Right lobe of liver (tissue), 6 donors: ENCODE measurements around the gene TSPAN18. TPM values are rescaled to one million over a fixed set of nuclear protein-coding genes. Genes with fewer than 3 reads are reported as not detected.
"Not testable (repeated sequence)": the region's sequence is repeated elsewhere in the genome, so short reads cannot be mapped to it uniquely, and the experiment has no call there.

Experiments used
- ATAC-seq, 4 donors: fragments of 200-7000 bp; cut with Tn5 transposase; one replicate each; pipeline ENCODE4 v1.9.1; 2020; ENCODE audit warnings: mild to moderate bottlenecking in 4 of 4, moderate library complexity in 4 of 4
- DNase-seq, 3 donors: peaks; one replicate each; pipeline ENCODE4 v3.0.0-alpha.2; 2020
- H3K27ac ChIP-seq, 3 donors: fragments of 200-600 bp; one replicate each; pipeline ENCODE4 v1.8.0; 2022
- H3K27me3 ChIP-seq, 2 donors: fragments of 200-600 bp; one replicate each; pipeline ENCODE4 v1.8.0; 2022
- H3K36me3 ChIP-seq, 4 donors: fragments of 200-600 bp; sonication (generic) in 1 of 4; one replicate each; pipeline versions ENCODE4 v1.5.1 to v1.8.0; 2017 to 2022; ENCODE audit warnings: control low read depth in 1 of 4
- H3K4me1 ChIP-seq, 4 donors: fragments of 200-600 bp; sonication (generic) in 1 of 4; one replicate each; pipeline versions ENCODE4 v1.5.1 to v1.8.0; 2017 to 2022; ENCODE audit warnings: control low read depth in 1 of 4
- H3K4me3 ChIP-seq, 3 donors: fragments of 200-600 bp; one replicate each; pipeline ENCODE4 v1.8.0; 2022
- H3K9me3 ChIP-seq, 4 donors: fragments of 200-600 bp; sonication (generic) in 1 of 4; one replicate each; pipeline versions ENCODE4 v1.5.1 to v1.8.0; 2017 to 2022; ENCODE audit warnings: control low read depth in 1 of 4
- POLR2A ChIP-seq: fragments of 450-650 bp; IDR thresholded peaks from one replicate; pipeline ENCODE4 v1.6.1; 2017; ENCODE audit warnings: antibody characterized with exemption, mild to moderate bottlenecking
- WGBS: methylation state at CpG from one replicate; pipeline ENCODE4 v1.1.6; 2018; ENCODE audit warnings: low coverage, low lambda C conversion rate; ENCODE audit not compliant: insufficient coverage; ENCODE audit errors: missing lambda C conversion rate; 5-methylcytosine and 5-hydroxymethylcytosine counted together
- intact Hi-C, 2 donors: fragments of 100-400 bp; cut with DNase I; formaldehyde crosslinking; loops; one replicate each; pipeline versions ENCODE4 v1.11.2 to v1.14.1; 2022
- total RNA-seq, 6 experiments: library from RNA; depleted of rRNA in 2 of 6; stranded (reverse); fragments of >200 nt in 2 of 6; fragmentation: NEBNext Ultra II Directional in 3 of 6; extraction: Animal tissue kit (Norgen Biotek cat#: 25700) in 3 of 6; gene quantifications; one replicate each; pipeline versions ENCODE4 v1.1.0 to v1.2.4, GENCODE V29; 2016 to 2023
- TF ChIP-seq, protein P1 (sequence below), 4 donors: fragments of 200-600 bp in 3 of 4; fragments of 450-650 bp in 1 of 4; IDR thresholded peaks; one replicate each; pipeline versions ENCODE4 v1.5.1 to v1.8.0; 2016 to 2022; ENCODE audit warnings: antibody characterized with exemption in 4 of 4, mild to moderate bottlenecking in 2 of 4
- donor health status: DM: no; HTN: yes; CAD: no.
- donor health status: DM: no; HTN: no; CAD: no.
- donor health status: DM: no; HTN: no; CAD: no.
- donor health status: DM: no; HTN: yes; CAD: no.
- donor health status: DM: no; HTN: yes; CAD: no.

Gene TSPAN18
- total RNA-seq, 6 experiments from 2014 or later, result 3.4 to 10.6 (median 5.3) TPM

DNA sequence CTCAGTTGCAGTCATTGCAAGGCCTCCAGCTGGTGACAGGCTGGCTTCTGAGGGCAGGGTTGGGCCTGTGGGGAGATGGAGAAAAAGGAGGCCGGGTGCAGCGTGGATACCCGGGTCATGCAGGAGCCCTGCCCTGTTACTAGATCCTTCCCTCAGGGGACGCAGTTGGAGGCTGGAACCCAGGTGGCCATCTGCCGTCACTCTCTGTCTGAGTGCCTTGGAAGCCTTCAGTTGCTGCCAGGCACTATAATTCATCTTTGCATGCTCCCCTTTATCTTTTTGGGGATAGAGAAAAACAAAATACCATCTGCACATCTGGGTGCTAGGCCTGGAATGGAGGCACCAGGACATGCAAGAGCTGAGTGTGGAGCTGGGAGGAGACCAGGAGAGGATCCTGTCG lies 141.3 kb downstream of the TSPAN18 start:
- ATAC-seq, result no peak
- WGBS, result no CpG with 5 or more reads among the region's 6 CpGs
- no peak for DNase-seq
- peaks cover 0 to 3% (median 0%) of the 10 kb centered on the region in 4 donors for H3K4me1 ChIP-seq
- no peaks in the 10 kb centered on the region for H3K36me3 ChIP-seq
- no peak overlapping the region for H3K27ac ChIP-seq
- no peaks in the 10 kb centered on the region for H3K9me3 ChIP-seq
- TF ChIP-seq POLR2A, result no peak
- TF ChIP-seq, protein P1, sequence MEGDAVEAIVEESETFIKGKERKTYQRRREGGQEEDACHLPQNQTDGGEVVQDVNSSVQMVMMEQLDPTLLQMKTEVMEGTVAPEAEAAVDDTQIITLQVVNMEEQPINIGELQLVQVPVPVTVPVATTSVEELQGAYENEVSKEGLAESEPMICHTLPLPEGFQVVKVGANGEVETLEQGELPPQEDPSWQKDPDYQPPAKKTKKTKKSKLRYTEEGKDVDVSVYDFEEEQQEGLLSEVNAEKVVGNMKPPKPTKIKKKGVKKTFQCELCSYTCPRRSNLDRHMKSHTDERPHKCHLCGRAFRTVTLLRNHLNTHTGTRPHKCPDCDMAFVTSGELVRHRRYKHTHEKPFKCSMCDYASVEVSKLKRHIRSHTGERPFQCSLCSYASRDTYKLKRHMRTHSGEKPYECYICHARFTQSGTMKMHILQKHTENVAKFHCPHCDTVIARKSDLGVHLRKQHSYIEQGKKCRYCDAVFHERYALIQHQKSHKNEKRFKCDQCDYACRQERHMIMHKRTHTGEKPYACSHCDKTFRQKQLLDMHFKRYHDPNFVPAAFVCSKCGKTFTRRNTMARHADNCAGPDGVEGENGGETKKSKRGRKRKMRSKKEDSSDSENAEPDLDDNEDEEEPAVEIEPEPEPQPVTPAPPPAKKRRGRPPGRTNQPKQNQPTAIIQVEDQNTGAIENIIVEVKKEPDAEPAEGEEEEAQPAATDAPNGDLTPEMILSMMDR (IDR thresholded peaks at IDR 0.05), result no peak
- no peaks in the 10 kb centered on the region for H3K27me3 ChIP-seq
- intact Hi-C loops, result no loop called here
- no peak overlapping the region for H3K4me3 ChIP-seq

DNA sequence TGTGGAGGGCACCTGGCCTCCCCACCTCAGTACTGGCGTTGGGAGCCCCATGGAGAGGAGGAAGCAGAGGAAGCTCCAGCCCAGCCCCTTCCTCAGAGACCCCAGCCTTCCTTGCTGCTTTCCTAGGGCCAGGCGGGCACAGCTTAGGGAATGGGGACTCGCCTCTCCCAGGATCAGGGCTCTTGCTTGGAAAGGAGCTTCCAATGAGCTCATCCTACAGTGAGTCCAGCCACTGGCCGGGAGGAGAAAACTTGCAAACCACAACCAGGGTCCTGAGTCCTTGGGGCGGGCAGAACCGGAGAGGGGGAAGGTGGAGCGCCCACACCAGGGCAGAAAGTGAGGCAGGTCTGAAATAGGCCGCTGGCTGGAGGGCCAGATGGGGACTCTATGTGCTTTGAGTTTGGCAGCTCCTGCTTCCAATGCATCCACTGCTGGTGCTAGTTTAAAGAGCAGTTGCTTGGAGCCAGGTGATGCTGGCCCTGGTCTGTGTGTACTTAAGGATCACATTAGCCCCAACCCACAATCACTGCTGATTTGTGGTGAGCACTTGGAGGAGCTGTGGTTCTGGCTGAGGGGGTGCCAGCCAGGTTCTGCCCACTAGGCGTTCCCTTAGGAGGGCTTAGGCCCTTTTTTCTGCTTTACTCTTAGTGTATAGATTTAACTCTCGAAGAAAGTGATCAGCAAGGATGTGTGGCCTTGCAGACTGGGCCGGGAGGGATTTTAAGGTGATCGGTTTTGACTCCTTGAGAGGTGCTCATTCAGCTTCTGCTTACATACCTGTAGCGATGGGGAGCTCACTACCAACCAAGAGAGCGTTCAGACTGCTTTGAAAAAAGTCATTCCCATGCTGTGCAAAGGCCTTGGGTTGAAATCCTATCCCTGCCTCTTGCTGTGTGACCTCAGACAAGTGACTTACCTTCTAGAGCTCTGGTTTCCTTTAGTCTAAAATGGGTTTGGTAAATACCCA lies 142.0 kb downstream of the TSPAN18 start:
- TF ChIP-seq, protein P1 (IDR thresholded peaks at IDR 0.05), result no peak
- TF ChIP-seq POLR2A, result no peak
- 91% methylated on average over 6 of the region's 14 CpGs for WGBS
- Histone ChIP-seq H3K36me3 (no peaks in the 10 kb centered on the region), H3K27ac (no peak overlapping the region), H3K4me3 (no peak overlapping the region), H3K4me1 (peaks cover 0 to 3% (median 0%) of the 10 kb centered on the region in 4 donors), H3K9me3 (no peaks in the 10 kb centered on the region), H3K27me3 (no peaks in the 10 kb centered on the region)
- DNase-seq, result no peak
- intact Hi-C loops, result no loop called here
- ATAC-seq, result no peak

DNA sequence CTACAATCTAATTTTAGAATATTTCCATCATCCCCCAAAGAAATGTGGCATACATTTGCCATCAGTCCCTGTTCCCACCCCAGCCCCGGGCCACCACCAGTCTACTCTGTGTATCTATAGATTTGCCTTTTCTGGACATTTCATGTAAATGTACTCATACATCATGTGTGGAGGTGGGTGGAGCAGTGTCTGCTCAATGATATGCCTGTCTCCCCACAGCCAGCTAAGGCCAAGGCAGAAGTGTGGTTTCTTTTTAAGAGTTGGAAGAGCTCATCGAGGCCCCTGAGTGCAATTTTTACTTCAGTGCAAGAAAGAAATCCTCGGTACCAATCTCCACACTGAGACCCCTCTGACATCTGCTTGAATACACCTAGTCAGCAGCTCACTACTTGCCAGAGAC lies 143.4 kb downstream of the TSPAN18 start:
- H3K36me3 ChIP-seq, result no peaks in the 10 kb centered on the region
- intact Hi-C loops, result no loop called here
- TF ChIP-seq POLR2A, result no peak
- TF ChIP-seq, protein P1 (IDR thresholded peaks at IDR 0.05), result no peak
- no peaks in the 10 kb centered on the region for H3K9me3 ChIP-seq
- no peak overlapping the region for H3K4me3 ChIP-seq
- ATAC-seq, result no peak
- WGBS, result 80% methylated on average over 2 of the region's 3 CpGs
- H3K27me3 ChIP-seq, result no peaks in the 10 kb centered on the region
- no peak overlapping the region for H3K27ac ChIP-seq
- H3K4me1 ChIP-seq, result peaks cover 0 to 3% (median 0%) of the 10 kb centered on the region in 4 donors
- no peak for DNase-seq

GRCh38 chr11:44870615-44871176 lies 143.9 kb downstream of the TSPAN18 start:
- Histone ChIP-seq H3K4me3 (no peak overlapping the region), H3K27ac (no peak overlapping the region), H3K36me3 (no peaks in the 10 kb centered on the region), H3K9me3 (no peaks in the 10 kb centered on the region), H3K4me1 (peaks cover 0 to 2% (median 0%) of the 10 kb centered on the region in 4 donors), H3K27me3 (no peaks in the 10 kb centered on the region)
- ATAC-seq (no peak), DNase-seq (no peak)
- 65% methylated on average over 2 of the region's 2 CpGs for whole genome bisulfite sequencing
- intact Hi-C loops, result no loop called here
- no peak for TF ChIP-seq POLR2A
- TF ChIP-seq, protein P1 (IDR thresholded peaks at IDR 0.05), result no peak

GRCh38 chr11:44871682-44872081 lies 144.9 kb downstream of the TSPAN18 start:
- H3K27ac ChIP-seq, H3K27me3 ChIP-seq, H3K9me3 ChIP-seq, H3K4me1 ChIP-seq, H3K4me3 ChIP-seq, H3K36me3 ChIP-seq, intact Hi-C loops, DNase-seq: not testable (repeated sequence)
- peak in 1 of 4 donors; percentile 25 for ATAC-seq
- 70% methylated on average over 3 of the region's 3 CpGs for WGBS
